ENCODE data around the gene LIG1. TPM values are rescaled to one million over a fixed set of nuclear protein-coding genes. Genes with fewer than 3 reads are reported as not detected.
"Not testable (repeated sequence)": the region's sequence is repeated elsewhere in the genome, so short reads cannot be mapped to it uniquely, and the experiment has no call there.

The LIG1 gene
- total RNA-seq, 1 donor from 2014 or later = 4.7 TPM

DNA sequence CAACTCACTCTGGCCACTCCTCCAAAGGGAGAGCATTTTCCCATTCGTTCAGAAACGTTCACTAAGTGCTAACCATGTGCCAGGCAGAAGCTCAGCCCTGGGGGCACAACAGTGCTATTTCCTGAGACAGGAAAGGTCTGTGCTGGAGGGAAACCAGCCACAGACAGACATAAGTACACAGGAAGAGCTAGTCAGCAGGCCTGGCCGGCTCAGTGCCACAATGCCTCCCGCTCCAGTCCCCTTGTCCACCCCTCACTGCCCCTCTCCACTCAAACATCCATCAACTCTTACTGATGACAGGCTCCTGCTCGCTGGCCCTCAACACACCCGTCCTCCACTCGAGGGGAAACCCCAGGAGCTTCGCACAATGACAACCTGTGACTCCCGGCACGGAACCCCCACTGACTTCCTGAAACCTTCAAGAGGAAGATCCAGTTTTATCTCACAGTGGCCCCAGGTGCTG is 48.2 kb downstream of the LIG1 start:
- no peak for DNase-seq (ENCODE audit: low spot score)

DNA sequence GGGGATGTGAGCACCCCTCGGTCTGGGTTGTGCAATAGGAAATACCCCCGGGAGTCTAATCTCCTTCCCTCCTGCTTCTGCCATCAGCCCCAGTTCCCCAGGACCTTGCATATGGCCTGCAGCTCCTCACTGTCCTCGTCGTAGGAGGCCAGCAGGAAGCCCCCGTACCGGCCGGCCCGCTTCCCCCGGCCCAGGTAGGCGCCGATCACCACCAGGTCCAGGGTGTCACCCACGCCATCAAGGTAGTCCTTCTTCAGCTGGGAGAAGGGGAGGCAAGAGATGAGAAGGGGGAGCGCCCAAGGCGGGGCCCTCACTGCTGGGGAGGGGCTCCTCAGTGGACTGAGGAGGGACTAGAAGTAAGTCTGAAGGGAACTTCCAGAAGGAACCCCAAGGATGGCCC is 49.1 kb downstream of the LIG1 start:
- DNase-seq (ENCODE audit: low spot score) = no peak

DNA sequence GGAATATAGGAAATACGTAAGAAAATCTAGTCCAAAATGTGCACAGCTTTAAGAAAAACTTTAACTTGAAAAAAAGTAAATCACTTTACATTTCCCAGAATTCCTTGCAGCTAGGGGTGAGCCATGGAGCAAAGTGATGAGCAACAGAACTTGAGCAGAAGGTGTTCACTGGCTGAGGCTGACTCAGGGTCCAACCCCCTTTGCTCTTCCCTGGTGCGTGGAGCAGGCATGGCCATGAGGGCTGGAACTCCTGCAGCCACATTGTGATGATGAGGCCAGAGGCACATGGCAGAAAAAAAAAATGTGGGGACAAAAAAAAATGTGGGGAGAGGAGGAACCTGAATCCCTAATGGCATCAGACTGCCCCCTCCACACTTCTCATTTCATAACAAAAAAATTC is 49.6 kb downstream of the LIG1 start:
- DNase-seq (ENCODE audit: low spot score) = no peak

DNA sequence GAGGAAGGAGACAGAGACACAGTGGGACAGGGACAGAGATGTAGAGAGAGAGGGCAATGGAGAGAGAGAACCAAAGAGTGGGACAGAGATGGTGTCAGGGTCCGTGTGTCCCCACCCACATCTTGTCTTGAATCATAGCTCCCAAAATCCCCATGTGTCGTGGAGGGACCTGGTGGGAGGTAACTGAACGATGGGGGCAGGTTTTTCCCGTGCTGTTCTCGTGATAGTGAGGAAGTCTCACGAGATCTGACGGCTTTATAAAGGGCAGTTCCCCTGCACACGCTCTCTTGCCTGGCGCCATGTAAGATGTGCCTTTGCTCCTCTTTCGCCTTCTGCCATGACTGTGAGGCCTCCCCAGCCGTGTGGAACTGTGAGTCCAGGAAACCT is 52.0 kb downstream of the LIG1 start:
- no peak for DNase-seq (ENCODE audit: low spot score)

DNA sequence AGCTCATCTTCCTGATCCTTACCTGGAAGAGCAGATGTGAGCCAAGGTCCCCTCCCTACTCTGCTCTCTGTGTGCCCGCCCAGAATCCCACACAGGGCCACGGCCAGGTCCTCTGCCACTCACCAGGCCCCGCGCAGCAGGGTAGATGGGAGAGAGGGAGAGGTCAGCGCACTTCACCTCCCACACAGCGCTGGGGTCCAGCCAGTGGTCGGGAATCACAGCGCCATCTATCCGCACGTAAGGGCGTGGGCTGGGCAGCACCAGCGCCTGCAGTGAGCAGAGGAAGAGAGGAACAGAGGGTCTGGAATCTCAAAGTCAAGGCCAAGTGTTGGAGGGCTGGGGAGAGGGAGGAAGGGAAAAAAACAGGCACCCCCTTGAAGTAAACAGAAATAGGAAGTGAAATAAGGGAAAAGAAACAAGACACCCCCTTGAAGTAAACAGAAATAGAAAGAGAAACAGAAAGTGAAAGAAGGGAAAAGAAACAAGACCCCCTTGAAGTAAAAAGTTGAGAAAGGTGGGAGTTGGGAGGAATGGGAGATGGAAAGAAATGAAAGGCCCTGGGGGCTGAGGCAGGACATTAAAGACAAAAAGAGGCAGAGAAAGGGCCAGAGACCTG is 52.5 kb downstream of the LIG1 start:
- no peak for DNase-seq (ENCODE audit: low spot score)

DNA sequence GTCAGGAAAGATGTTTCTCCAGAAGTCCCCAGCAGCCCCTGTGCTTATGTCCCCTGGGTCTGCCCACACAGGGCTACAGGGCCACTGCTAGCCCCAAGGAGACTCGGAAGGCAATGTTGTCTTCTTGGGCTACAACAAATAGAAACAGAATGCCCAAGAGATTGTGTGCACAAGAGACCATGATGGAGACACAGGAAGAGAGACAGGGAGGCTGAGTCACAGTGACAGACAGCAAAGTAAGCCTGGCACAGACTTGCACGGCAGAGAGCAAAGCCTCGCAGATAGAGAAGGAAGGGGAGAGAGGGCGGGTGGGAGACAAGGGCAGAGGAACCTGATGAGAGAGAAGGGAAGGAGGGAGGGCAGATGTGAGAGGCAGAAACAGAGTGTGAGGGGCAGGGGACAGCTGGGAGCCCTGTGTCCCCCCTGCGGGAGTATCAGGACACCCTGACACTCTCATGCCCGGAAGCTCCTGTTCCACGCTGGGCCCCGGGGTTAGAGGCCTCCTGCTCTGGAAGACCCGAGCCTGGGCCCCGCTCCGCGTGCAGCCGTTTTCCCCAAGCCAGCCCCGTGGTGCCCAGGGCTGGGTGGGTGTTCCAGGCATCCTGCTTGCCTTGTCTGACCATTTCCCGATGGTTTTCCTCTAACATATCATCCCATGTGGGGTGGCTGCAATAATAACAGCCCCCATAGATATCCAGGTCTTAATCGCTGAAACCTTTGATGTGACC is 56.8 kb downstream of the LIG1 start:
- no peak for DNase-seq (ENCODE audit: low spot score)

DNA sequence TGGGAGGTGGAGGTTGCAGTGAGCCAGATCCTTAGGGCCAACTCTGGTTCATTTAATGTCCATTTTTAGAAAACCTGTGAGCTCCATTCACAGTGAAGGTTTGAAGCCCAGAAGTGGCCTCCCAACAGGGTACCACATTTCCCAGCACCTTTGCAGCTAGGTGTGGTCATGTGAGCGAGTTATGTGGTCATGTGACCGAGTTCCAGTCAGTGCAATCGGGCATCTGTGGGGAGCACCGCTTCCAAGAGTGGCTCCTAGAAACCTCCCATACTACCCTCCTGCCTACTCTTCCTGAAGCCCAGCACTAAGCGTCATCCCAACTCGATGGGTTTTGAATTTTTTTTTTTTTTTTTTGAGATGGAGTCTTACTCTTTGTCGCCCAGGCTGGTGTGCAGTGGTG is 58.9 kb downstream of the LIG1 start:
- DNase-seq (ENCODE audit: low spot score) = no peak

DNA sequence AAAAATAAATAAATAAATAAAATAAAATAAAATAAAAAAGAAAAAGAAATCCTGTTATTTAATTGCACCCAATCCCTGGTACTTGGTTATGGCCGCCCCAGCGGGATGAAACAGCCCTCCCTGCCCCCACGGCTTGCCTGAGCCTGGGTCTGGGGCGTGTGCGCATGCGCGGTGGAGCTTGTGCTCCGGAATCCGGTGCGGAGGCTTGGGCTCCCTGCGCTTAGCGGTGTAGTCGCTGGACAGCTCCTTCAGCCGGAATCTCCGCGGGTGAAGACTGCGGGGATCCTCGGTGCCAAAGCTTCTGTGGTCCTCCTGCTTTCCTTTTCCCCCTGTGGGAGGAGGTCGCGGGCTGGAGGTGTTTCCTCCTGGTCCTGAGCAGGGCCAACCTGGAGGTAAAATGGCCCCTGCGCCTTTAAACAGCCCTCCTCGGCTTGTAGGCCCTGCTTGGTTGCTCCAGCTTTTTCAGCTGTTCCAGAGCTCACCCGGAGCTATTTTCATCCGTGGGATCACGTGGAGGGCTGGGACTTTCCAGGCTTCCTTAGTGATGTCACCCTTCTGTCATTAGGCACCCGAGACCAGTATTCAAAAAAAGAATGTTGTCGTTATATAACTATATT is 59.7 kb downstream of the LIG1 start, which contains the start of gene PLA2G4C:
Gene PLA2G4C, minus strand, starts transcription at position 468 of the 617 bp plus-strand sequence. CDS start 4,288 bp downstream, outside the sequence.
- DNase-seq (ENCODE audit: low spot score) = peak; percentile 97

DNA sequence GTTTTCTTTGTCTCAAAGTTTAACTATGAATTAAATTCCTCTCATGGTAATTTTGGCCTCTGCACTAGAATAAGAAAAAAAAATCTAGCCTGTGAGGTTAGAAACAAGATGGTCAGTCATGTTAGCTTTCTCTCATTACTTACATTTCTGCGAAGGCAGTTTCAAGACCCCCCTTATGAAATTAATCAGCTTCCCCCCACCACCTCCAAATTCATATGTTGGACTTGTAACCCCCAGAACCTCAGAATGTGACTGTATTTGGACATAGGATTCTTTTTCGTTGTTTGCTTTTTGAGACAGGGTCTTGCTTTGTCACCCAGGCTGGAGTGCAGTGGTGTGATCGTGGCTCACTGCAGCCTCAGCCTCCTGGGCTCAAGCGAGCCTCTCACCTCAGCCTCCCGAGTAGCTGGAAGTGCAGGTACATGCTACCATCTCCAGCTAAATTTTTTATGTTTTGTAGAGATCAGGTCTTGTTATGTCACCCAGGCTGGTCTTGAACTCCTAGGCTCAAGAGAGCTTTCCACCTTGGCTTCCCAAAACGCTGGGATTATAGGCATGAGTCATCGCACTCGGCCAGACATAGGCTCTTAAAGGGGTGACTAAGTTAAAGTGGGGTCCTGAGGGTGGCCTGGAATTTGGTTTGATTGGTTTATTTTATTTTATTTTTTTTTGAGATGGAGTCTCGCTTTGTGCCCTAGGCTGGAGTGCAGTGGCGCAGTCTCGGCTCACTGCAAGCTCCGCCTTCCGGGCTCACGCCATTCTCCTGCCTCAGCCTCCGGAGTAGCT is 61.0 kb downstream of the LIG1 start:
- DNase-seq (ENCODE audit: low spot score) = no peak

DNA sequence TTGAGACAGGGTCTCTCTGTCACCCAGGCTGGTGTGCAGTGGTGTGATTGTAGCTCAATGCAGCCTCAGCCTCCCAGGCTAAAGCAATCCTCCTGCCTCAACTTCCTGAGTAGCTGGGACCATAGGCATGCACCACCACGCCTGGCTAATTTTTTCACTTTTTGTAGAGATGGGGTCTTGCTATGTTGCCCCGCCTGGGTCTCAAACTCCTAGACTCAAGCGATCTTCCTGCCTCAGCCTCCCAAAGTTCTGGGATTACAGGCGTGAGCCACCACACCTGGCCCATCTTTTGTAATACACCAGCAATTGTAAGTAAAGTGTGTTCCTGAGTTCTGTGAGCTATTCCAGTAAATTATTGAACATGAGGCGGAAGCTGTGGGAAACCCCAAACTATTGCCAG is 66.2 kb downstream of the LIG1 start:
- no peak for DNase-seq (ENCODE audit: low spot score)

DNA sequence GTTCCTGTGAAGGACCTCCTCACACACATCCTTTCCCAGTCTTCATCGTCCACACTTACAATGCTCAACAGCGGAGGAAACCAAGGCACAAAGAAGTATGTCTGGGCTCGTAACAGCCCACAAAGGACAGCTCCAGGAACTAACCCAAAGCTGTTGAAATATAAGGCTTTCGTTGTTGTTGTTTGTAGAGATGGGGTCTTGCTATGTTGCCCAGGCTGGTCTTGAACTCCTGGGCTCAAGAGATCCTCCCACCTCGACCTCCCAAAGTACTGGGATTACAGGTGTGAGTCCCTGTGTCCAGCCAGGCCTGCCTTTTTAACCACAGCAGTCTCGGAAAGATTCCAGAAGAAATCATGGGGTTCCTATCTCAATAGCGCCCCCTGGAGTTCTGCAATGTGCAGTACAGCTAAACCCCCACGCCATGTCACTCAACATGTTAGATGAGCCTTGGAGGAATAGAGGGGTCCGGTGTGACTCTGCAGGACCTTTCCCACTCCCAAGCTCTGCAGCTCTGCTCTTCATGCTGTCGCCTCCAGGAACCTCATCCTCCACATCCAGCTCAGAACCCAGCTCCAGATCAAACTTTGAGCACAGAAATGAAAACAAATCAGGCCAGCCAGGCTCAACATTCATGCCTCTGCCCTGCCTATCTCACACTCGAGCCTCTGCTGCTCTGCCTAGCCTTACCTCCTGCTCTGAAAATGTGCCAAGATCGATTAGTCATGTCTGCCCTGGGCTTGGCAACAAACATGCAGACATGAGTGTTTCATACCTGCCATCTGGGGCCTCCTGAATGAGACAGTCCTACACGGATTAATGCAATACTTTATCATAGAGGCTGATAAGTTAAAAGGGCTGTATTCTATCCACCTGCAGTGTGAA is 67.0 kb downstream of the LIG1 start:
- no peak for DNase-seq (ENCODE audit: low spot score)

DNA sequence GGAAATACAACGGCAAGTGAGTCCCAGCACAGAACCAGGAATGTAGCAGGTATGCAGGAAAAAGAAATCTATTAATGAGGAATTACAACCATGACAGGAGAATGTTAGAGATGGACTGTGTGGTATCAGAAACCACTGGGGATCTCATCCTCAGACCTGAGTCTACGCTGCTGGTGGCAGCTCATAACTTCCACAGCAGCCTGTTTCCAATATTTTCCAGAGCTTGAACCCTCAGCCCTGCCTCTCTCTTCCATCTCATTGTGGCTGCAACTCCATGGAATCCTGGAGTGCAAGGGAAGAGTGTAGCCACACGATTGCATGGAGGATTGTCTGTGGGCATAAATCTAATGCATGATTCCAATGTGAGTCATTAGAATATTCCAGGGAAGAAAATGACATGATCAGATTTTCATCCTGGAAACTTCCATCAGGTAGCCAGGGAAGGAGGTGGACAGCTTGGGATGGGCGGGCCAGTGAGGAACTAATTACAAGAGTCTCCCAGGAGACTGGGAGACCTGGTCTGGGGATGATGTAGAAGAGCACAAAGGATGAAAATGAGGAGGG is 74.5 kb downstream of the LIG1 start:
- no peak for DNase-seq (ENCODE audit: low spot score)

DNA sequence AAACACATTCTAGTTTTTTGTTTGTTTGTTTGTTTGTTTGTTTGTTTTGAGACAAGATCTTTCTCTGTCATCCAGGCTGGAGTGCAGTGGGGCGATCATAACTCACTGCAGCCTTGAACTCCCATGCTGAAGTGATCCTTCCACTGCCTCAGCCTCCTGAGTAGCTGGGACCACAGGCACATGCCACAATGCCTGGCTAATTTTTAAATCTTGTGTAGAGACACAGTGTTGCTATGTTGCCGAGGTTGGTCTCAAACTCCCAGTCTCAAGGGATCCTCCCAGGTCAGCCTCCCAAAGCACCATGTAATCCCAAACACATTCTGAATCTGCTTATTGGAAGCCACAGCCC is 75.3 kb downstream of the LIG1 start:
- no peak for DNase-seq (ENCODE audit: low spot score)

DNA sequence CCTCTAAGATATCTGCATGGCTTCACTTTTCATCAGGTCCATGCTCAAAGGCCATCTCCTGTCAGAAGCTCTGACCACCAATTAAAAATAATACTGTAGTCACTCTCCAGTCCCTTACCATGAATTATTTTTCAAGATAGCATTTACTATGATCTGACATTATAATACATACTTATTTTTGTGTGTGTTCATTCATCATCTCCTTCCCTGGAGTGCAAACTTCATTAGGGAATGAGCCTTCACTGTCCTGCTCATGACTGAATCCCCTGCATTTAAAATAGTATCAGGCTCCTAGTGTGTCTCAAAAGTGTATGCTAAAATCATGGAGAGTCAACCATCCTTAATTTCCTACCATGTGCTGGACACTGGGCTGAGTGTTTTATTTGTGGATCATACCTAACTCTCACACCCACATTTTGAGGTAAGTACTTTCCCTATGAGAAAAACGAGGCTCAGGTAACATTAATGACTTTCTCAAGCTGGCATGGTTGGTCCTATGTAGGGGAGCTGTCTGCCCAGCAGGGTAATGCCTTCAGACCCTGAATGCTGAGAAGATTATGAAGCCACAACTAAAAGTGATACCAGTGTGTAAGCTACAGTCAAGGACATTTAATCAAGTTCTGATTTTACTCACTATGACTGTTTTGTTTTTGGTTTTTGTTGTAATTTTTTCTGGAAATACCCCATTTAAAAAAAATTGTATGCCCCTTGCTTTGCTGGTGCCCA is 75.9 kb downstream of the LIG1 start:
- DNase-seq (ENCODE audit: low spot score) = no peak

DNA sequence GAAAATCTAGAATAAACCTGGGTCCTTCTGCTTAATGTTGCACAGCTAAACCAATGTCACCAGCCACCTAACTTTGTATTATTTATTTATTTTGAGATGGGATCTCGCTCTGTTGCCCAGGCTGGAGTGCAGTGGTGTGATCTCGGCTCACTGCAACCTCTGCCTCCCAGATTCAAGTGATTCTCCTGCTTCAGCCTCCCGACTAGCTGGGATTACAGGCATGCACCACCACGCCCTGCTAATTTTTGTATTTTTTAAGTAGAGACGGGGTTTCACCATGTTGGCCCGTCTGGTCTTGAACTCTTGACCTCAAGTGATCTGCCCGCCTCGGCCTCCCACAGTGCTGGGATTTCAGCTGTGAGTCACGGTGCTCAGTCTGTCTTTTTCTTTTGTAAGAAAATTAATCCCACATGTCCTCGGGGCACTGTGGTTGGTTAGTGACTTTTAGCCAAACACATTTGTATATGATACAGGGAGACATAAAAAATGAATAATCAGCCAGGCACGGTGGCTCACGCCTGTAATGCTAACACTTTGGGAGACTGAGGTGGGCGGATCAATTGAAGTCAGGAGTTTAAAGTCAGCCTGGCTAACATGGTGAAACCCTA is 78.9 kb downstream of the LIG1 start:
- DNase-seq (ENCODE audit: low spot score) = not testable (repeated sequence)

DNA sequence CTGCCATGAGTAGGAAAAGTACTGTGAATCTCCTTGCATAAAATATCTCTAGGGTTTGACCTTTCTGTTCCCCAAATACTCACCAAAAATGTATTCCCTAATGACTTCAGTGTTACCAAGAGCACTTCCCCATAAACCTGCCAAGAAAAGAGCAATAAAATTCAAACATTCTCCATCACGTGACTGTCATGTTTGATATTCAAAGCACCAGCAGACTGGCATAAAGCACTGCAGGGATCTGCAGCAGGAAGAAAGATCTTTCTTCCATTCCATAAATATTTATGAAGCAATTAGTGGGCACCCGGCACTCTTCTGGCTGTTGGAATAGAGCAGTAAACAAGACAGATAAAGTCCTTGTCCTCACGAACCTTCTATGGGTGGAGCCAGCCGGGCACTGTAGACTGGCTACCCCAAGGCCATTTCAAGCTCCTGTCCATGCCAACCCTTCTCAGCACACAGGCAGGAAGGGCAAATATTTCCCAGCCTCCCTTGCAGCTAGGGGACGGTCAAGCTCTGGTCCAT is 79.8 kb downstream of the LIG1 start:
- DNase-seq (ENCODE audit: low spot score) = no peak

DNA sequence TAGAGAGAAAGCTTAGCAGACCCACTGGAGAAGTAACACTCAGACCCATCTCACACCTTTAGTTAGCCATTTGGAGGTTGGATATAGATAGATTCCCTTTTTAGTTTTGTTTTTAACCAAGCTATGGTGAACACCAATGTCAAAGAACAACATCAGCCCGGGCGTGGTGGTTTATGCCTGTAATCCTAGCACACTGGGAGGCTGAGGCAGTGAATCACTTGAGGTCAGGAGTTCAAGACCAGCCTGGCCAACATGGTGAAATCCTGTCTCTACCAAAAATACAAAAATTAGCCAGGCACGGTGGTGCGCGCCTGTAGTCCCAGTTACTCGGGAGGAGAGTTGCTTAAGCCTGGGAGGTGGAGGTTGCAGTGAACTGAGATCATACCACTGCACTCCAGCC is 81.2 kb downstream of the LIG1 start:
- not testable (repeated sequence) for DNase-seq (ENCODE audit: low spot score)

DNA sequence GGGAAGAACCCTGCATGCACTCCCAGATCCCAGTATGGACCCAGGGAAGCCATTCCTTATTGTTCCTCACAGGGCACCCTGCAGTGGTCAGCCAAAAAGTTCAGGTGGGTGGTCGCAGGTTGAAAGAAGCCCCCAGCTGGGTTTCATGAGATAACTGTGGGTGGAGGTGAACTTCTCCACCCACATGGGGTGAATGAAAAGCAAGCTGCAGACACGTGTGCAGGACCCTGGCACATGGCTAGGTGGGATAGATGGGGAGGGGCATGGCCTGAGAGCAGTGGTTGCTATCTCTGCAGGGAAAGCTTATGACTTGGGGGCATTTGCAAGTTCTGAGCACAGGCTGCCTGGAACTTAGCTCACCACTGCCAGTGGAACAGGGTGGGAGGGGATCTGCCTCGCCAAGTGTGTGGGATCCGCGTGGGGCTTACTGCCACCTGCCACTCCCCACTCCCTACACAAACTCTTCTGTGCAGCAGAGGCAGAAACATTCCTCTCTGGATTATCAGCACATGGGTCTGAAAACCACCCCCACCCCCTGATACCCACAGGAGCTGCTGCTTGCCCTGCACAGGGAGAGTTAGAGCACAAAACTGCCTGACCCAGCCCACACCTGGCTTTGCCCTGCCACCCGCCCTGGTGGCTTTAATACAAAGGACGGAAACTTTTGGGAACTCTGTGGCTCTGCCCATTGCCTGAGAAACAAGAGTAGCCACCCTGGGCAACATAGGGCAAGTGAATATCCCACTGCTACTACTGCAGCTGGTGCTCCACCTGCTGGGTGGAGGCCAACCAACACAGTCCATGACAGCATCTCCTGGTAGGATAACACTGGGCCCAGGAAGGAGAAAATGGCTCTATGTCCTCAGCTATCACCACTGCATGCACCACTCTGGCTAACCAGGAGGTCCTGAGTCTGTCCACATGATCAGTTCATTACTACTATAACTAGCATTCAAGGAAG is 84.0 kb downstream of the LIG1 start:
- DNase-seq (ENCODE audit: low spot score) = no peak
